Measurements from ENCODE around the gene ATOH8.

The ATOH8 gene

GRCh38 chr2:85766229-85766628 is 12.4 kb downstream of the ATOH8 start:
- DNase-seq (no peak), ATAC-seq (no peak)
- Mint-ChIP-seq H3K4me3 (no peak overlapping the region), H3K4me1 (peaks cover 10% of the 10 kb centered on the region), H3K9me3 (no peaks in the 10 kb centered on the region), H3K27ac (no peak overlapping the region), H3K27me3 (peaks cover 56% of the 10 kb centered on the region)

GRCh38 chr2:85767803-85768665 is 14.2 kb downstream of the ATOH8 start:
- ATAC-seq = peak; percentile 39
- H3K27me3 Mint-ChIP-seq = peaks cover 74% of the 10 kb centered on the region

DNA sequence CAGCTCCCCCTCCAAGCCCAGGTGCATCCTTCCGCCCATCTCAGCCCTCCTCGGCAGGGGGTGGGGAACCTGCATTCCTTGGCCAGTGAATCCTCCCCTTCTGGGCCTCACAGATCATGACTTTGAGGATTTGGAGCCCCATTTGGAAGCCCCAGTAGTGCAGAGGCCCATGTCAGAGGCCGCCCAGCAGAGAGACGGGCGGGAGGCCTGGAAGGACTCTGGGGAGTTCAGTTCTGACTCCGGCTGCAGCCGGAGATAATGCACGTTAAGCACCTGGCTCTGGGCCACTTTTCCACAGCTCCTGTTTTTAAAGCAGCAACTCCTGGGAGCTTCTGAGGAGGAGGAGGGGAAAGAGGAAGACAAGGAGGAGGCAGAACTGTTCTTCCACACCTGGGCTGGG is 14.9 kb downstream of the ATOH8 start:
- peaks cover 75% of the 10 kb centered on the region for H3K27me3 Mint-ChIP-seq
- H3K27ac Mint-ChIP-seq = no peak overlapping the region
- DNase-seq = no peak
- no peak overlapping the region for H3K4me3 Mint-ChIP-seq
- no peaks in the 10 kb centered on the region for H3K9me3 Mint-ChIP-seq
- H3K4me1 Mint-ChIP-seq = peaks cover 14% of the 10 kb centered on the region
- ATAC-seq = no peak

More at GRCh38 chr2:85767803-85768665, 14.2 kb downstream of the ATOH8 start:
- no peak for DNase-seq
- Mint-ChIP-seq H3K4me3 (no peak overlapping the region), H3K4me1 (peaks cover 14% of the 10 kb centered on the region), H3K27ac (no peak overlapping the region), H3K9me3 (no peaks in the 10 kb centered on the region)

GRCh38 chr2:85769236-85769982 is 15.6 kb downstream of the ATOH8 start:
- peaks cover 75% of the 10 kb centered on the region for H3K27me3 Mint-ChIP-seq
- ATAC-seq (peak; percentile 59), DNase-seq (no peak)
- H3K9me3 Mint-ChIP-seq = no peaks in the 10 kb centered on the region
- peaks cover 14% of the 10 kb centered on the region for H3K4me1 Mint-ChIP-seq
- H3K4me3 Mint-ChIP-seq = no peak overlapping the region
- H3K27ac Mint-ChIP-seq = no peak overlapping the region

GRCh38 chr2:85769983-85770362 is 16.2 kb downstream of the ATOH8 start:
- peaks cover 14% of the 10 kb centered on the region for H3K4me1 Mint-ChIP-seq
- H3K9me3 Mint-ChIP-seq = no peaks in the 10 kb centered on the region
- no peak for DNase-seq
- no peak overlapping the region for H3K27ac Mint-ChIP-seq
- H3K27me3 Mint-ChIP-seq = peaks cover 73% of the 10 kb centered on the region
- ATAC-seq = no peak
- H3K4me3 Mint-ChIP-seq = no peak overlapping the region

DNA sequence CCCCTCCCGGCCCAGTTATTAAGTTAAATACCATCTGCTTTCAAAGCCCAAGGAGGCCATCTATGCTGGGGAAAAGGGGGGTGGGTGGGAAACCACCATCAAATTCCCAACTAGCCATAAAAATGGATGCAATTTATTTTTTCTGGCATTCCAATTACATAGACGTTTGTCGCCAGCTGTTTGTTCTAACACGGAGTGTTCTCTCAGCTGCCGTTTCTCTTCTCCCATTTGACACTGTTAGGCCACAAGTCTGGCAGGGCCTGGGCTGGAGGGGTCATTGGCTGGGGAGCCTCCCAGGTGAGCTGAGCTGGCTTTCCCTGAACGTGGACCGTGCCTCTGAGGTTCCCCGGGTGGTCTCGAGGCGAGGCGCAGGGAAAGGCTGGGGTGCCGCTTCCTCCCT is 16.6 kb downstream of the ATOH8 start:
- H3K9me3 Mint-ChIP-seq = no peaks in the 10 kb centered on the region
- peaks cover 10% of the 10 kb centered on the region for H3K4me1 Mint-ChIP-seq
- no peak overlapping the region for H3K4me3 Mint-ChIP-seq
- H3K27me3 Mint-ChIP-seq = peaks cover 70% of the 10 kb centered on the region
- no peak overlapping the region for H3K27ac Mint-ChIP-seq
- no peak for DNase-seq
- ATAC-seq = no peak

DNA sequence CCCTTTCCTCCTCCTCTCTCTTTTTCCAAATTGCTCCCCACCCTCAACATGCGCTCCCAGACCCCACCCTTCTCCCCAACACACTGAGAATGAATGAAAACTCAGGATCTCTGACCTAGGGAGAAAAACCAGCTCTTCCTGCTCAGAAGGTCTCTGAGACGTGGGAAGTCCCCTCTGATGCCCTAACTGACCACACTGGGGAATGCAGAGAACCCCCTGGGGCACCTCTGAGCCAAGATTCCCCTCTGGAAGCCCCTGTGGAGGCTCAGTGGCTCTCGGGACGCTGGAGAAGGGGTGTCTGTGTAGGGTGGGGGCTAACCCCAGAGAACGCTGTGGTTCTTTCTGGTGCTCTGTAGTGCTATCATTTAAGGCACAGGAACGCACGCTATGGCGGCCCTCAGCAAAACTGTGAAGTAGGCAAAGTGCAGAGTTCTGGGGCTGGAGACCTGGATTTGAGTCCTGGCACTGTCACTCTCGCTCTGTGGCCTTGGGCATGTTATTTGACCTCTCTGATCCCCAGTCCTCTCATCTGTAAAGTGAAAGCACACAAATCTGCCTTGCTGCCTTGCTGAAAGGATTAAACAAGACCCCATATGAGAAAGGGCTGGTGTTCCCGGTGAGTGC is 17.1 kb downstream of the ATOH8 start:
- peaks cover 64% of the 10 kb centered on the region for H3K27me3 Mint-ChIP-seq
- DNase-seq = no peak
- no peaks in the 10 kb centered on the region for H3K9me3 Mint-ChIP-seq
- H3K27ac Mint-ChIP-seq = no peak overlapping the region
- ATAC-seq = no peak
- H3K4me1 Mint-ChIP-seq = peaks cover 5% of the 10 kb centered on the region
- H3K4me3 Mint-ChIP-seq = no peak overlapping the region

DNA sequence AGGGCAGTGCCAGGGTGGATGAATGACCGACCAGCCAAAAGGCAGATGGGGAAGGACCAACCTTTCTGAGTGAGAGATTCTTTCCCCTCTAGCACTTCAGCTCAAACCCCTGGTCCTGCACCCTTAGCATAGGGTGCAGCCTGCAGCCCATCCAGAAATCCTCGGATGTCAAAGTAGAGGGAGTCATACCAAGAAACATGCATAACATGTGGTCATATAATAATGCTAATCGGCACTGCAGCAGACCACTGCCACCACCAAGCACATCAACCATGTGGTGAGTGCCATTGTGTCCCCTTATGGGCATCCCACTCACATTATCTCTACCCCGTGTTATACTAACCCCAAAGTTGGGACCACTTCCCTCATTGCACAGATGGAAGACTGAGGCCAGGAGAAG is 17.7 kb downstream of the ATOH8 start:
- DNase-seq = no peak
- H3K9me3 Mint-ChIP-seq = no peaks in the 10 kb centered on the region
- ATAC-seq = no peak
- H3K4me3 Mint-ChIP-seq = no peak overlapping the region
- H3K4me1 Mint-ChIP-seq = peaks cover 4% of the 10 kb centered on the region
- peaks cover 58% of the 10 kb centered on the region for H3K27me3 Mint-ChIP-seq
- H3K27ac Mint-ChIP-seq = no peak overlapping the region

GRCh38 chr2:85772019-85772745 is 18.4 kb downstream of the ATOH8 start:
- no peak overlapping the region for H3K27ac Mint-ChIP-seq
- ATAC-seq (no peak), DNase-seq (no peak)
- H3K27me3 Mint-ChIP-seq = peaks cover 51% of the 10 kb centered on the region
- peaks cover 4% of the 10 kb centered on the region for H3K4me1 Mint-ChIP-seq
- H3K4me3 Mint-ChIP-seq = no peak overlapping the region
- no peaks in the 10 kb centered on the region for H3K9me3 Mint-ChIP-seq

- Mint-ChIP-seq H3K27ac (no peak overlapping the region), H3K4me1 (peaks cover 4% of the 10 kb centered on the region)
These were observed 19.2 kb downstream of the ATOH8 start for GRCh38 chr2:85772841-85773491.

DNA sequence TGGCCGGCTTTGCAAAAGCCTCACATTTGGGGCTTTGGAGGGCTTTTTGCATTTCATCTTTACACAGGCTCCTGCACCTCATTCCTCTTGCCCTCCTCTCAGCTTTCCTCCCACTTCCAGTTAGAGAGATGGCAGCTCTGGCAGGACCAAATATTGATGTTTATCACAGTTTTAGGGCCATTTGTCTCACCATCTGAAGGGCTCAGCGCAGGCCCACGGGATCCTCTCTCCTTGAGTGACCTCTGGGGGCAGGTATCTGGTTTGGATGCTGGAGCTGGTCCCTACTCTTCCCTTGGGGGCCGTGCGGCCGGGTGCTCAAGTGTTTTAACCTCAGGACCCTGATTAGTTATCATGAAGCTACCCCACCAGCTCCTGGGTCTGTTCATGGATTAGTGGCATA is 19.9 kb downstream of the ATOH8 start:
- Mint-ChIP-seq H3K9me3 (no peaks in the 10 kb centered on the region), H3K27me3 (peaks cover 46% of the 10 kb centered on the region), H3K4me1 (peaks cover 4% of the 10 kb centered on the region), H3K27ac (no peak overlapping the region), H3K4me3 (no peak overlapping the region)
- ATAC-seq = no peak
- no peak for DNase-seq

More at GRCh38 chr2:85772841-85773491, 19.2 kb downstream of the ATOH8 start:
- no peak for ATAC-seq
- no peak for DNase-seq
- no peaks in the 10 kb centered on the region for H3K9me3 Mint-ChIP-seq
- H3K27me3 Mint-ChIP-seq = peaks cover 46% of the 10 kb centered on the region
- no peak overlapping the region for H3K4me3 Mint-ChIP-seq

DNA sequence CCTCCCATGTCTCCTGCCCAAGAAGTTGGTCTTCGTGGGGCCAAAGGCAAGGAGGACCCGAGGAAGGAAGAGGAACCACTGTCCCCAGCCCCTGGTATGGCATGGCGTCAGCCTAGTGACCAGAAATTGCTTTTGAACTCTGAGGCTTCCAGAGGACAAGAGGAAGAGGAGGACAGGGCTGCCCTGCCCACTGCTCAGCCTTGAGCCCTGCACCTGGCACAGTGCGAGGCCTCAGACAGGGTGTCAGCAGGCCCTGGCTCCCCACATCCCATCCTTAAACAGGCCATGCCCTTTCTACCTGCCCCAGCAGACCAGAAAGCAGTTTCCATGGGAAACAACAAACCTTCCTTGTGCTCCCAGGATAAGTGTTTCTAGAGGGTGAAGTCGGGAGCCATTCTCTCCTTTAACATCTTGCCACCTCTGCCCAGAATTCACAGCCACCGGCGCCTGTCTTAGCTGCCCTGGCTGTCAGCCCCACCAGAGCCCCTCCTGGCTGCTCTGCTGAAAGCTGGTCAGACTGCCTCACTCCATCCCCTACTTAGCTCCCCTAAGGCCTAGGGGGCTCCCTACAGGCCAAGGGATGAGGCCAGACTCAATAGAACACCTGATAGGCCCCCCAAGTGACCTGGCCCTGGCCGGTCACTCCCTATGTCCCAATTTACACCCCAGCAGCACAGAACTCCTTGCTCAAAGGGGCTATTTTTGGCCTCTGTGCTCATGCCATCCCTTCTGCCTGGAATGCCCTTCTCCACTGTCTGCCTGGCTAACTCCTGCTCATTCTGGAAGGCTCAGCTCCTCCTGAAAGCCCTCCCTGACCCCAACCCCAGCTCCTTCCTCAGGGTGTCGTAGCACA is 20.6 kb downstream of the ATOH8 start:
- no peak overlapping the region for H3K4me3 Mint-ChIP-seq
- DNase-seq (no peak), ATAC-seq (no peak)
- peaks cover 46% of the 10 kb centered on the region for H3K27me3 Mint-ChIP-seq
- peak overlapping the region in 1 of 2 donors; percentile 82 for H3K27ac Mint-ChIP-seq
- peaks cover 4% of the 10 kb centered on the region for H3K4me1 Mint-ChIP-seq
- H3K9me3 Mint-ChIP-seq = no peaks in the 10 kb centered on the region

GRCh38 chr2:85775406-85776381 is 21.9 kb downstream of the ATOH8 start:
- DNase-seq (no peak), ATAC-seq (no peak)
- H3K4me1 Mint-ChIP-seq = peaks cover 4% of the 10 kb centered on the region
- no peak overlapping the region for H3K4me3 Mint-ChIP-seq
- peak overlapping the region in 1 of 2 donors; percentile 19 for H3K27ac Mint-ChIP-seq
- peaks cover 41% of the 10 kb centered on the region for H3K27me3 Mint-ChIP-seq
- H3K9me3 Mint-ChIP-seq = no peaks in the 10 kb centered on the region

All from stimulated activated naive CD8-positive, alpha-beta T cell treated with anti-CD3 and anti-CD28 coated beads, Interleukin-15, amount 100 ng/mL, for 72 hours (primary cell).